Activated T-helper 2 cell treated with anti-CD3 and anti-CD28 coated beads, Interferon-gamma antibody, Interleukin-2, Interleukin-4, amounts not matched to agents 10 μg/mL and 5 μg/mL and 100 μg/mL, durations not matched to agents 14 hours and 24 hours and 36 hours (primary cell): ENCODE measurements around the gene SORT1. TPM values are rescaled to one million over a fixed set of nuclear protein-coding genes. Genes with fewer than 3 reads are reported as not detected.
A peak's percentile ranks its signal among the peaks of the same experiment; 100 is the strongest.

Experiments used
- DNase-seq: peaks from one replicate; pipeline ENCODE4 v3.0.0; 2021; ENCODE audit warnings: low spot score
- H3K27ac Mint-ChIP-seq: one replicate; pipeline ENCODE4 v1.8.0; 2021; ENCODE audit warnings: mixed read lengths
- H3K27me3 Mint-ChIP-seq: one replicate; pipeline ENCODE4 v1.8.0; 2021; ENCODE audit warnings: low read depth, mixed read lengths
- H3K36me3 Mint-ChIP-seq: one replicate; pipeline ENCODE4 v1.8.0; 2021; ENCODE audit warnings: low read depth, mixed read lengths
- H3K4me1 Mint-ChIP-seq: one replicate; pipeline ENCODE4 v1.8.0; 2021; ENCODE audit warnings: low read depth, mixed read lengths
- H3K4me3 Mint-ChIP-seq: one replicate; pipeline ENCODE4 v1.8.0; 2021; ENCODE audit warnings: low read depth, mild to moderate bottlenecking, moderate library complexity, mixed read lengths
- H3K9me3 Mint-ChIP-seq: one replicate; pipeline ENCODE4 v1.8.0; 2021; ENCODE audit warnings: mixed read lengths
- intact Hi-C: fragments of 100-400 bp; cut with micrococcal nuclease; formaldehyde crosslinking; loops from one replicate; pipeline ENCODE4 v1.15.1; 2023
- total RNA-seq: library from RNA; stranded (reverse); gene quantifications from 2 replicates; pipeline ENCODE4 v1.2.3, GENCODE V29; 2022

The SORT1 gene
- total RNA-seq, 1 donor from 2014 or later, result 1.9 TPM

DNA sequence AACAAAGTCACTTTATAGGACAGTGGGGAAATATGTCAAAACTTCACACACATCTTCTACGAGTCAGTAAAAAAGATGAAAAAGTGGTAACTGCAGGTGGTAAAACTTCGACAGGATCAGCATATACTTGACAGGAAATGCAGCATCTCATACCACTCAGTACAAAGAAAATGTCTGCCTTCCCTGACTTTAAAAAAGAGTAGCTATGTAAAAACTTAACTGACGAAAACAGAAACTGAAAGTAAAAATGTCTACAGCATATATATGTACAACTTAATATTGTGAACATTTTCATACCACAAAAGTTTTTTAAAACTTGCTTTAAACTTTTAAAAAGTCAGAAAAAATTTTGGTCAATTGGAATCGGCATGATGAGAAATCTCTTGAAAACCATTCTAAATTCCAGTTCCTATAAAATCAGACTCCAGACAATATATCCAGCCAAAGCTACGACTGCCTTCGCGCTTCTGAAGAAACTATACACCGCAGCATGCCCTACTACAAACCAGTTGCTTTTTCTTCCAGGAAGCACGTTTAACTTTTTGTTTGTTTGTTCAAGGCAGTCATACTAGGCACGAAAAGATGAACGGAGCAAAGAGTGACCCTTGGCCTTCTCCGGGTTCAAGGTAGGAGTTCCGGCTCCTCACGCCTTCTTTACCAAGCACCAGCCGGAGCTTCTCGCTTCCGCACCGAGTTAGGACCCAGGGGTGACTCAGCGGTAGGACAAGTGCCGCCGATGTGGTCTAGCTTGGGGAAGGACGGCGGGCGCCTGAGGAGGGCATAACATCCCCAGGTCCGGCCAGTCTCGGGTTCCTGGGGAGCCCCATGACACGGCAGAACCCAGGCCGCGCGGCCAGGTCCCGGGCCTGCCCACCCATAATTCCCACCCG, 27.9 kb upstream of the SORT1 start:
- no peak for DNase-seq
- no peaks in the 10 kb centered on the region for H3K9me3 Mint-ChIP-seq
- H3K4me3 Mint-ChIP-seq, result peak overlapping the region; percentile 95
- H3K27me3 Mint-ChIP-seq, result no peaks in the 10 kb centered on the region
- H3K27ac Mint-ChIP-seq, result peak overlapping the region; percentile 97
- H3K36me3 Mint-ChIP-seq, result peaks cover 41% of the 10 kb centered on the region
- intact Hi-C loops, result loop anchor here (1.0 to 5.0 kb wide), 8 partner anchors 27 to 913 kb away; partner anchors contain the start of genes AMPD2, ATXN7L2, GNAI3 and GNAT2
- peaks cover 28% of the 10 kb centered on the region for H3K4me1 Mint-ChIP-seq

DNA sequence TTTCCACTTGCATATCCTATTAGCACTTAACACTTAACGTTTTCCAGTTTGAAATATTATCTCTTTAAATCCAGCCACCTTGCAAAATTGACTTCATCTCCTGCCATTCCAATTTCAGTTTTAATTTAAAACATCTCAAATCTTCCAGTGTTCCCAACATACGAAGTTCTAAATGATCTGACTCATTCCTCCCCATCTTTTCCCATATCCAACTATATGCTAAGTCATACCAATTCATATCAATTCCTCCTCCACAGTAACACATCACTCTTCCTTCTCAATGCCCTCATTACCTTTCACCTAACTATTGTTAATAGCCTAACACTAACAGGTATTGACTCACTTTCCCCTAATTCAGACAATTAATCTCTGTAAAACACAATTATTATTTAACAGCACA, 25.8 kb upstream of the SORT1 start:
- Mint-ChIP-seq H3K36me3 (peaks cover 58% of the 10 kb centered on the region), H3K27me3 (no peaks in the 10 kb centered on the region), H3K27ac (peak overlapping the region; percentile 12), H3K4me1 (peaks cover 28% of the 10 kb centered on the region), H3K9me3 (no peaks in the 10 kb centered on the region), H3K4me3 (peak overlapping the region; percentile 6)
- intact Hi-C loops, result no loop called here
- DNase-seq, result no peak

DNA sequence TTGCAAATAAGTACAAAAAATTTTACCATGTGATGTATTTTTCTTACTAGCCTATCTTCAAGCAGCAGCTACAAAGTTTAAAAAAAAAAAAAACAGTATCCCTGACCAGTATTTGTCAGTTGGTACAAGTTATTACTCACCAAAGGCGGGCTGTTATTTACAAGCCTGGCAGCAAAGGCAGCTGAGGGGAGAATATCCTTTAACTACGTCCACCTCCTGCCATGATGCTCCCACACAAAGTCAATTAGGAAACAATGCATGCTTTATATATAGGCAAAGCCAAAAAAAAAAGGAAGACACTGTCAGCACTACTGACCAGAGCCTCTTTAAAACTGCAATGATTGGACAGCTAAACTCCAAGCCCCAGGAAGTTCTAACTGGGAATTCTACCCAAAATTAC, 14.8 kb upstream of the SORT1 start:
- H3K27ac Mint-ChIP-seq, result no peak overlapping the region
- DNase-seq, result no peak
- intact Hi-C loops, result no loop called here
- H3K27me3 Mint-ChIP-seq, result no peaks in the 10 kb centered on the region
- H3K36me3 Mint-ChIP-seq, result peaks cover 87% of the 10 kb centered on the region
- no peaks in the 10 kb centered on the region for H3K9me3 Mint-ChIP-seq
- peaks cover 17% of the 10 kb centered on the region for H3K4me1 Mint-ChIP-seq
- no peak overlapping the region for H3K4me3 Mint-ChIP-seq

DNA sequence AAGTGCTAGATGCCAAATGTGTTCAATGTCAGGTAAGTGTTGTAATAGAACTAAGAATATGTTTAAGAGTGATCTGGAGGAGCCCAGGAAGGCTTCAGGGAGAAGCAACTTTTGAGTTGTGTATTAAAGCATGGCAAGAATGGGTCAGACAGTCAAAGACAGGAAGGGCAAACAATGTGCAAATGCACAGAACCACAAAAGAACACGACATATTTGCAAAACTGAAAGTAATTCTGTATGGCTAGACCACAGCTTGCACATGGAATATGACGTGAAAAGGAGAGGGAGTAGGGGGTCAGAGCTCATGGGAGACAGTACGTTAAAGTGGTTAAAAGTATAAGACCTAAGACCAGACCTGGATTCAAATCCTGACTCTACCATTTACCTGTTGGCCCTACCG, 7.1 kb upstream of the SORT1 start:
- Mint-ChIP-seq H3K27me3 (no peaks in the 10 kb centered on the region), H3K9me3 (no peaks in the 10 kb centered on the region), H3K36me3 (peaks cover 77% of the 10 kb centered on the region), H3K4me3 (no peak overlapping the region), H3K4me1 (peaks cover 16% of the 10 kb centered on the region), H3K27ac (peak overlapping the region; percentile 56)
- no peak for DNase-seq
- intact Hi-C loops, result no loop called here

DNA sequence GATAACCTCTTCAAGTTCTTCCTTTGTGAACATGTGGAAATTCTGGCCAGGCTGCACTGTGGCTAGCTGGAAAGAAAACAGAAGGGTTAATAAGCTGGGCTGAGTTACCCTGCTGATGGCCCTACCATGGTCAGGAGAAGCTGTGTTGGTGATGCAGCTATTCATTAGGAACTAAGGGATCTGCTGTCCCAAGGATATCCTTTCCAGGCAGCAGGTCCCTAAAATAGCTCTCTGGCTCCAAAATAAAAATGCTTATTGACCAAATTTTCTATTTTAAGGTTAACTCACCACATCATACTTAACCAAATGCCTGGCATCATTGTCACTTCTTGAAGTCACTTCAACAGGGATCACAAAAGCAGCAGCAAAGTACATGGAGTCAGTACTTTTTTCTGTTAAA, 4.3 kb upstream of the SORT1 start:
- no peak overlapping the region for H3K27ac Mint-ChIP-seq
- peaks cover 13% of the 10 kb centered on the region for H3K27me3 Mint-ChIP-seq
- peaks cover 50% of the 10 kb centered on the region for H3K36me3 Mint-ChIP-seq
- H3K9me3 Mint-ChIP-seq, result no peaks in the 10 kb centered on the region
- H3K4me1 Mint-ChIP-seq, result peaks cover 17% of the 10 kb centered on the region
- H3K4me3 Mint-ChIP-seq, result no peak overlapping the region
- intact Hi-C loops, result no loop called here
- DNase-seq, result no peak

DNA sequence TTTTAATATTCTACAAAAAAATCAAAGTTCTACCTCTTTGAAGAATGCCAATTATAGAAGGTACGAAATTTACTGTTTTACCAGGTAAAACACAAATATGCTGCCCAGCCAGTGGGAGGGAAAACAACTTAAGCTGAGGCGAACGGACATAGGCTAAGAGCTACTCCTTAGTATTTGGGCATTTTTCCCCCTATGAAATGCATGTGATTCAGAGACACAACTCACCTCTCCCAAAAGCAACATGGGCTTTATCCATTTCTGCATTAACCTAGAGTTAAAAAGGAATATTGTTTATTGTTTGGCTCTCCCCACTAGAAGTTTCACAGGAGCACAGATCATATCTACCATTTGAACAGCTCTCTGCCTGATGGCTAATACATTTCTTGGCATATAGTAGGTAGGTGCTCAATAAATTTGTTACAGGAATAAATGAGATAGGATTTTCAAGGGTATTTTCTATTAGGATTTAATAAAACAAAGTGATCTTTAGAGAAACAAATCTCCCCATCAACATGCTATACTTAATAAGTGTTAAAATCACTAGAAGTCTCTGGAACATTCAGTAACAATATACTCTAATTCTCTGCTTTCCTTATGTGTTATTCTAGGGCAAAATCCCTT, 2.4 kb upstream of the SORT1 start:
- H3K4me1 Mint-ChIP-seq, result peaks cover 14% of the 10 kb centered on the region
- no peak overlapping the region for H3K27ac Mint-ChIP-seq
- DNase-seq, result no peak
- H3K9me3 Mint-ChIP-seq, result no peaks in the 10 kb centered on the region
- intact Hi-C loops, result no loop called here
- H3K4me3 Mint-ChIP-seq, result no peak overlapping the region
- peaks cover 32% of the 10 kb centered on the region for H3K27me3 Mint-ChIP-seq
- peaks cover 33% of the 10 kb centered on the region for H3K36me3 Mint-ChIP-seq

DNA sequence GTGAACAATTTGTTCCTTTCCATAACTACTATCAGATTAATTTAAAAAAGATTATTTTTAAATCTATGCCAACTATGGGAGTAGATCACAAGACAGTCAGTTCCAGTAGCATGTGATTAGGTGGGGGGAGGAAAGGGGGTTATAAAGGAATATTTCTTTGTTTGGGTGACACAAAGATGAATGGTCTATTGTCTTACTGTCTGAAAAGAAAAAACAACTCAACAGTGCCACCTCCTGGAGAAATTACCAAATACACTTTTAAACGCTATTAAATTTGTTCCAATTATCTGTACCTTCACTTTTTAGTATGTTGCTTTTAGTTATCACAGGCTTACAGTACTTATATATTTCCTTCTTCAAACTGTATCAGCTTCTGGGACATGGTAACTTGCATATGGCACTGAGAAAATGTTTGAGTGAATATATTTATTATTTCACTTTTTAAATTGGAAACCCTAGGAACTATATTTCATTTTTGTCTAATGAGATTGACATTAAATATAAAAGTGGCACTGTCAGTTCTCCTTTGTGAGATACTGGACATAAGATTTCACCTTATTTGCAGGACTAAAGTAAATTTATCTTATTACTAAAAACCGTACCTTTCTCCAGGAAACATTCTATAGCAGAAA, 1.7 kb upstream of the SORT1 start:
- H3K9me3 Mint-ChIP-seq, result no peaks in the 10 kb centered on the region
- H3K36me3 Mint-ChIP-seq, result peaks cover 26% of the 10 kb centered on the region
- no peak overlapping the region for H3K27ac Mint-ChIP-seq
- no peak overlapping the region for H3K4me3 Mint-ChIP-seq
- peaks cover 39% of the 10 kb centered on the region for H3K27me3 Mint-ChIP-seq
- DNase-seq, result no peak
- H3K4me1 Mint-ChIP-seq, result peaks cover 10% of the 10 kb centered on the region
- intact Hi-C loops, result loop anchor here (1.0 to 5.0 kb wide), 4 partner anchors 27 to 187 kb away; partner anchors contain the start of genes PSMA5 and SARS1

DNA sequence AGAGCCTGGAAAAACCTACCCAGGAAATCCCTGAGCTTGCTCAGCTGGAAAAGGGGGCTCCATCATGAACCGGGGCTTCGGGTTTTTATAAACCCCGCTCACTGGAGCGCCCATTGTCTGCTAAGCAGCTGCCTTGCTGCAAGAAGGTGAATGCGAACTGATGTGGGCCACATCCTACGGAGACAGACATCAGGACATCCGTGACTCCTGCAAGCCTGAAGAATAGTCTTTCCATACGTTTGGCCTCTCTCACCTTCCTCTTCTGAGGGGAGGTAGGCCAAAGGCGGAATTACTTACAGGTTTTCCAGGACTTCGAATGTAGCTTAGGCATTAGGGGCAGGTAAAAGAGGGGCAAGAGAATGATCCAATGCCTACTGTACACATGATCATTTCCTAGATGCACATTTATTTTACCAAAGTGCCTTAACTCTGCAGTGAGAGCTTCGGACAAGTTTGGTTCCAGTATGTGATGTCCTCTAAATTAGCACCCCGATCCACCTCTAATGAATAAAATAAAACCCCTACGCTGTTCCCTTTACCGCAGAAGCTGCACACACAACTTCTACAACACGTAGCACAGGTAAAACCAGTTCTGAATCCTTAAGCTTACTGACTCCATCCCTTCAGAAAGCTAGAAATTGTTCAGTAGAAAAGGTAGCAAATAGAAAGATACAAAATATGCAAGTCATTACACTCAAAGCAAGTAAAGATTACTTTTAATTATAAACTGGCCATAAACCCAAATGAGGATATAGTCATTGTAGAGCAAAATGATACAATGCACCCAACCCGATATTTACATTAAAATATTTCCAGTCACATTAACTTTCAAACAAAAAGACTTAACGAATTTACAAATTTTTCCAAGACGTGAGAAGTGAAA, 866 bp upstream of the SORT1 start:
- H3K27ac Mint-ChIP-seq, result no peak overlapping the region
- peak overlapping the region; percentile 74 for H3K4me3 Mint-ChIP-seq
- DNase-seq, result no peak
- H3K4me1 Mint-ChIP-seq, result peaks cover 10% of the 10 kb centered on the region
- peaks cover 39% of the 10 kb centered on the region for H3K27me3 Mint-ChIP-seq
- H3K9me3 Mint-ChIP-seq, result no peaks in the 10 kb centered on the region
- H3K36me3 Mint-ChIP-seq, result peaks cover 20% of the 10 kb centered on the region
- intact Hi-C loops, result loop anchor here (1.0 to 5.0 kb wide), 4 partner anchors 28 to 186 kb away; partner anchors contain the start of genes PSMA5 and SARS1

DNA sequence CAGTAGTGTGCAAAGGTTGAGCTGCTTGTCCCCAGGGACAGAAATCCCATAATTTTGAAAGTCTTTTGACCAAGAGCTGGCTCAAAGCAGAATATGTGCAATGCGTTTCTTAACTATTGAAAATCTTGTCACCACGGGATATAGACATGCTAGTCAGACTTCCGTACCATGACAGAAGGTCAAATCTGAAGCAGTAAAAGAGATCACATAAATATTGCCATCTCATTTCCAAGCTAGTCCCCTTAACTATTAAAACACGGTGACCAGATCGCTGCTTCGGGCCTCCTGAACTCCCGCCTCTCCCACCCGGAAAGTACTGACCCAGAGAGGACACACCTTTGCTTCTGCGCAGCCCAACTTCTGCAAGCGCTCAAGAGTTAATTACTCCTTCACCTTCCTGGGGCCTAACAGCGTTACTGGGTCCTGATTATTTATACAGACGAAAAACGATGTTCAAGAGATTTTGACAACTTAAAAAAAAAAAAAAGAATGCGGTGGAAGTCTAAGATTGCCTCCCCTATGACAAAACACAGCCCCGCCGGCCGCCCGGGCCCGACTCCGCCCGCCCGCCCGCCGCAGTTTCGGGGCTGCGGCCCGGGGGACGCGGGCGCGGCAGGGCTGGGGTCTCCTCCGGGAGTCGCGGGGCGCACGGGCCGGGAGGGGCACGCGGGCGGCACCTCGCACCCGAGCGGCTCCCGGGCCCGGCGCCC, 692 bp downstream of the SORT1 start:
- DNase-seq, result no peak
- intact Hi-C loops, result loop anchor here (5.0 kb wide), 1 partner anchor 185 kb away; the partner anchor contains the start of gene SARS1

DNA sequence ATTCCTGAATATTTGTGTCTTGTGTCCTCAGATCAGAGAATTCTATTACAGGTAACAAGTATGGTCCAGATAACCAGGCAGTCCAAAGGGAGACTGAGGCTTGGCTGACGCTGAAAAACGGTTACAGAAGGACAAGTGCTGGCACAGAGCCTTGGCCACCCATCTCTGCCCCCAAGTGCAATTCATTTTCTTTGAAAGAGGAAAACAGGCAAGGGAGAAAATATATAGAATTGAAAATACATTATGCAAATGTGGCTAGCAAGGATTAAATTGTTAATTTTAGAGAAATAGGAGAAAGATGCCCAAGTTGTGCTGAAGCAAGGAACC, 1.2 kb downstream of the SORT1 start:
- H3K9me3 Mint-ChIP-seq, result no peaks in the 10 kb centered on the region
- intact Hi-C loops, result loop anchor here (5.0 kb wide), 1 partner anchor 184 kb away; the partner anchor contains the start of gene SARS1
- peak overlapping the region; percentile 58 for H3K4me3 Mint-ChIP-seq
- peaks cover 27% of the 10 kb centered on the region for H3K4me1 Mint-ChIP-seq
- H3K36me3 Mint-ChIP-seq, result peaks cover 8% of the 10 kb centered on the region
- peaks cover 45% of the 10 kb centered on the region for H3K27me3 Mint-ChIP-seq
- no peak for DNase-seq
- H3K27ac Mint-ChIP-seq, result no peak overlapping the region

More for the DNA sequence above, 692 bp downstream of the SORT1 start:
- Mint-ChIP-seq H3K9me3 (no peaks in the 10 kb centered on the region), H3K4me3 (peak overlapping the region; percentile 80), H3K27me3 (peaks cover 43% of the 10 kb centered on the region), H3K27ac (no peak overlapping the region), H3K4me1 (peaks cover 23% of the 10 kb centered on the region), H3K36me3 (peaks cover 10% of the 10 kb centered on the region)

DNA sequence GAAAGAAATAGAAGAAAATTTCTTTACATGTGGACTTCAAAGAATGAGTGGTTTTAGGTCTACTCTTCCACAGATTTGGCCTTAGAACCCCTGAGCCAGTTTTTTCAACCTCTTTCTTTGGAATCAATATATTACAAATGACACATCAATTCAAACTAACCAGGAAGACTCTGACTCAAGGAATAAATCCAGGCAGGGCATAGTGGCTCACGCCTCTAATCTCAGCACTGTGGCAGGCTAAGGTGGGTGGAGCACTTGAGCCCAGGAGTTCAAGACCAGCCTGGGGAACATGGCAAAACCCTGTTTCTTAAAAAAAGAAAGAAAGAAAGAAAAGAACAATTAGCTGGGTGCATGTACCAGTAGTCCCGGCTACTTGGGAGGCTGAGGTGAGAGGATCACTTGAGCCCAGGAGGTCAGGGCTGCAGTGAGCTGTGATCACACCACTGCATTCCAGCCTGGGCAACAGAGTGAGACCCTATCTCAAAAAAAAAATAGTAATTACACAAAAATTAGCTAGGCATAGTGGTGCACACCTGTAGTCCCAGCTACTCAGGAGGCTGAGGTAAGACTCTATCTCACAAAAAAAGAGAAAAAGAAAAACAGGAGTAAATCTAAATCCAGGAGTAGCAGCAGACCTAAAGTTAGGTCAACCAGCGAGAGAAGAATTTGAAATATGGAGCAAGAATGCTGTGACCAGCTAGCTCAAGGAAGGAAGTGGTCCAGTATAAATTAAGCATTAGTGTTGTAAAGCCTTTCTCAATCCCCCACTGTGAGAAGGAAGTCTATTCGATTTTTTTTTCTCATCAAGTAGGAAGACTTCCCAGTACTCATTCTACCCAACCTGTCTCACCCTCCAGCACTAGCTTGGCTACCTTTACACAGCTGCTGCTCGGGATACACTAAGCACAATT, 1.9 kb downstream of the SORT1 start:
- H3K4me3 Mint-ChIP-seq, result peak overlapping the region; percentile 58
- no peak overlapping the region for H3K27ac Mint-ChIP-seq
- intact Hi-C loops, result loop anchor here (5.0 kb wide), 1 partner anchor 184 kb away; the partner anchor contains the start of gene SARS1
- peaks cover 2% of the 10 kb centered on the region for H3K36me3 Mint-ChIP-seq
- H3K27me3 Mint-ChIP-seq, result peaks cover 45% of the 10 kb centered on the region
- H3K4me1 Mint-ChIP-seq, result peaks cover 29% of the 10 kb centered on the region
- DNase-seq, result no peak
- no peaks in the 10 kb centered on the region for H3K9me3 Mint-ChIP-seq
